Activated effector memory CD4-positive, alpha-beta T cell treated with anti-CD3 and anti-CD28 coated beads, Interleukin-2, amount 50 U/mL, for 16 hours (primary cell): ENCODE measurements around the gene KIRREL3.

Source experiments
- DNase-seq: peaks from one replicate; pipeline ENCODE4 v3.0.0-alpha.2; 2020

The KIRREL3 gene

GRCh38 chr11:126949066-126949891 lies 51.3 kb downstream of the KIRREL3 start:
- no peak for DNase-seq

- DNase-seq, result no peak
Measured at GRCh38 chr11:126948563-126948962, 52.0 kb downstream of the KIRREL3 start.

- DNase-seq, result no peak
Measured at GRCh38 chr11:126945319-126945718, 55.3 kb downstream of the KIRREL3 start.

- DNase-seq, result no peak
Measured at GRCh38 chr11:126943316-126943715, 57.3 kb downstream of the KIRREL3 start.

- no peak for DNase-seq
Measured at GRCh38 chr11:126942146-126942545, 58.4 kb downstream of the KIRREL3 start.

- no peak for DNase-seq
Measured at GRCh38 chr11:126939552-126939951, 61.0 kb downstream of the KIRREL3 start.

GRCh38 chr11:126938718-126939117 lies 61.9 kb downstream of the KIRREL3 start:
- DNase-seq, result no peak

- DNase-seq, result no peak
Measured at GRCh38 chr11:126930091-126930841, 70.3 kb downstream of the KIRREL3 start.

GRCh38 chr11:126929179-126930061 lies 71.2 kb downstream of the KIRREL3 start:
- DNase-seq, result no peak

- DNase-seq, result no peak
Measured at GRCh38 chr11:126927623-126928022, 72.9 kb downstream of the KIRREL3 start.

GRCh38 chr11:126926376-126926791 lies 74.2 kb downstream of the KIRREL3 start:
- DNase-seq, result no peak

GRCh38 chr11:126925321-126926093 lies 75.1 kb downstream of the KIRREL3 start:
- no peak for DNase-seq

- DNase-seq, result no peak
Measured at GRCh38 chr11:126924376-126925040, 76.1 kb downstream of the KIRREL3 start.

- DNase-seq, result no peak
Measured at GRCh38 chr11:126920833-126921232, 79.7 kb downstream of the KIRREL3 start.

GRCh38 chr11:126919147-126919823 lies 81.3 kb downstream of the KIRREL3 start:
- DNase-seq, result no peak

GRCh38 chr11:126918556-126918955 lies 82.0 kb downstream of the KIRREL3 start:
- no peak for DNase-seq

GRCh38 chr11:126917531-126918204 lies 82.9 kb downstream of the KIRREL3 start:
- DNase-seq, result no peak

GRCh38 chr11:126915430-126915829 lies 85.1 kb downstream of the KIRREL3 start:
- DNase-seq, result no peak

GRCh38 chr11:126914941-126915340 lies 85.6 kb downstream of the KIRREL3 start:
- no peak for DNase-seq

- DNase-seq, result no peak
Measured at GRCh38 chr11:126914166-126914565, 86.4 kb downstream of the KIRREL3 start.

- DNase-seq, result no peak
Measured at GRCh38 chr11:126904520-126904919, 96.0 kb downstream of the KIRREL3 start.
